ENCODE measurements around the gene SCML1.

Gene SCML1

GRCh38 chrX:17713288-17713687 is 24.0 kb upstream of the SCML1 start:
- Histone ChIP-seq H3K4me1 (ENCODE audit: control insufficient read depth, insufficient read depth, low read length) (peaks cover 8% of the 10 kb centered on the region), H3K9ac (ENCODE audit: low read length) (no peak overlapping the region)

GRCh38 chrX:17718649-17719165 is 18.6 kb upstream of the SCML1 start:
- H3K9ac ChIP-seq (ENCODE audit: low read length): no peak overlapping the region

More at GRCh38 chrX:17713288-17713687, 24.0 kb upstream of the SCML1 start:
- H3K9me3 ChIP-seq (ENCODE audit: control insufficient read depth, low read length): no peaks in the 10 kb centered on the region
- H3K4me3 ChIP-seq (ENCODE audit: low read length): no peak overlapping the region
- DNase-seq (ENCODE audit: low read depth): no peak
- no peaks in the 10 kb centered on the region for H3K27me3 ChIP-seq (replicated peaks; ENCODE audit: control insufficient read depth, insufficient read depth, low read length)
- H3K36me3 ChIP-seq (ENCODE audit: control insufficient read depth, insufficient read depth, low read length, severe bottlenecking): no peaks in the 10 kb centered on the region

GRCh38 chrX:17719711-17720110 is 17.6 kb upstream of the SCML1 start:
- DNase-seq (ENCODE audit: low read depth): no peak
- no peaks in the 10 kb centered on the region for H3K36me3 ChIP-seq (ENCODE audit: control insufficient read depth, insufficient read depth, low read length, severe bottlenecking)
- H3K9ac ChIP-seq (ENCODE audit: low read length): no peak overlapping the region
- no peaks in the 10 kb centered on the region for H3K9me3 ChIP-seq (ENCODE audit: control insufficient read depth, low read length)
- H3K4me1 ChIP-seq (ENCODE audit: control insufficient read depth, insufficient read depth, low read length): no peaks in the 10 kb centered on the region
- H3K27me3 ChIP-seq (replicated peaks; ENCODE audit: control insufficient read depth, insufficient read depth, low read length): no peaks in the 10 kb centered on the region
- no peak overlapping the region for H3K4me3 ChIP-seq (ENCODE audit: low read length)

More at GRCh38 chrX:17718649-17719165, 18.6 kb upstream of the SCML1 start:
- Histone ChIP-seq H3K9me3 (ENCODE audit: control insufficient read depth, low read length) (no peaks in the 10 kb centered on the region), H3K27me3 (replicated peaks; ENCODE audit: control insufficient read depth, insufficient read depth, low read length) (no peaks in the 10 kb centered on the region), H3K36me3 (ENCODE audit: control insufficient read depth, insufficient read depth, low read length, severe bottlenecking) (no peaks in the 10 kb centered on the region), H3K4me1 (ENCODE audit: control insufficient read depth, insufficient read depth, low read length) (no peaks in the 10 kb centered on the region), H3K4me3 (ENCODE audit: low read length) (no peak overlapping the region)
- no peak for DNase-seq (ENCODE audit: low read depth)

- Histone ChIP-seq H3K9me3 (ENCODE audit: control insufficient read depth, low read length) (no peaks in the 10 kb centered on the region), H3K4me3 (ENCODE audit: low read length) (no peak overlapping the region), H3K27me3 (replicated peaks; ENCODE audit: control insufficient read depth, insufficient read depth, low read length) (peaks cover 6% of the 10 kb centered on the region)
These were observed 15.6 kb upstream of the SCML1 start for GRCh38 chrX:17721715-17722114.

GRCh38 chrX:17725181-17725580 is 12.1 kb upstream of the SCML1 start:
- Histone ChIP-seq H3K9ac (ENCODE audit: low read length) (no peak overlapping the region), H3K4me1 (ENCODE audit: control insufficient read depth, insufficient read depth, low read length) (no peaks in the 10 kb centered on the region), H3K27me3 (replicated peaks; ENCODE audit: control insufficient read depth, insufficient read depth, low read length) (peaks cover 6% of the 10 kb centered on the region), H3K9me3 (ENCODE audit: control insufficient read depth, low read length) (no peaks in the 10 kb centered on the region), H3K4me3 (ENCODE audit: low read length) (no peak overlapping the region), H3K36me3 (ENCODE audit: control insufficient read depth, insufficient read depth, low read length, severe bottlenecking) (peaks cover 16% of the 10 kb centered on the region)
- no peak for DNase-seq (ENCODE audit: low read depth)

More at GRCh38 chrX:17721715-17722114, 15.6 kb upstream of the SCML1 start:
- Histone ChIP-seq H3K36me3 (ENCODE audit: control insufficient read depth, insufficient read depth, low read length, severe bottlenecking) (peaks cover 8% of the 10 kb centered on the region), H3K4me1 (ENCODE audit: control insufficient read depth, insufficient read depth, low read length) (no peaks in the 10 kb centered on the region), H3K9ac (ENCODE audit: low read length) (no peak overlapping the region)
- no peak for DNase-seq (ENCODE audit: low read depth)

GRCh38 chrX:17732138-17732783 is 5.0 kb upstream of the SCML1 start:
- H3K9me3 ChIP-seq (ENCODE audit: control insufficient read depth, low read length): no peaks in the 10 kb centered on the region
- no peaks in the 10 kb centered on the region for H3K27me3 ChIP-seq (replicated peaks; ENCODE audit: control insufficient read depth, insufficient read depth, low read length)
- no peak overlapping the region for H3K9ac ChIP-seq (ENCODE audit: low read length)
- H3K36me3 ChIP-seq (ENCODE audit: control insufficient read depth, insufficient read depth, low read length, severe bottlenecking): peaks cover 10% of the 10 kb centered on the region
- no peak overlapping the region for H3K4me3 ChIP-seq (ENCODE audit: low read length)
- H3K4me1 ChIP-seq (ENCODE audit: control insufficient read depth, insufficient read depth, low read length): no peaks in the 10 kb centered on the region
- peak; percentile 61 for DNase-seq (ENCODE audit: low read depth)

- peak overlapping the region; percentile 68 for H3K4me3 ChIP-seq (ENCODE audit: low read length)
- no peak overlapping the region for H3K9ac ChIP-seq (ENCODE audit: low read length)
- peaks cover 3% of the 10 kb centered on the region for H3K36me3 ChIP-seq (ENCODE audit: control insufficient read depth, insufficient read depth, low read length, severe bottlenecking)
- no peaks in the 10 kb centered on the region for H3K27me3 ChIP-seq (replicated peaks; ENCODE audit: control insufficient read depth, insufficient read depth, low read length)
- no peak for DNase-seq (ENCODE audit: low read depth)
- H3K4me1 ChIP-seq (ENCODE audit: control insufficient read depth, insufficient read depth, low read length): no peaks in the 10 kb centered on the region
- H3K9me3 ChIP-seq (ENCODE audit: control insufficient read depth, low read length): no peaks in the 10 kb centered on the region
These were observed 1.9 kb upstream of the SCML1 start for GRCh38 chrX:17735406-17735805.

GRCh38 chrX:17736478-17736855 is 826 bp upstream of the SCML1 start:
- Histone ChIP-seq H3K4me3 (ENCODE audit: low read length) (peak overlapping the region; percentile 68), H3K36me3 (ENCODE audit: control insufficient read depth, insufficient read depth, low read length, severe bottlenecking) (peaks cover 2% of the 10 kb centered on the region), H3K4me1 (ENCODE audit: control insufficient read depth, insufficient read depth, low read length) (no peaks in the 10 kb centered on the region), H3K27me3 (replicated peaks; ENCODE audit: control insufficient read depth, insufficient read depth, low read length) (no peaks in the 10 kb centered on the region), H3K9ac (ENCODE audit: low read length) (peak overlapping the region; percentile 54), H3K9me3 (ENCODE audit: control insufficient read depth, low read length) (no peaks in the 10 kb centered on the region)
- no peak for DNase-seq (ENCODE audit: low read depth)

GRCh38 chrX:17737710-17737985 is 355 bp downstream of the SCML1 start:
- no peaks in the 10 kb centered on the region for H3K9me3 ChIP-seq (ENCODE audit: control insufficient read depth, low read length)
- H3K36me3 ChIP-seq (ENCODE audit: control insufficient read depth, insufficient read depth, low read length, severe bottlenecking): no peaks in the 10 kb centered on the region
- no peaks in the 10 kb centered on the region for H3K27me3 ChIP-seq (replicated peaks; ENCODE audit: control insufficient read depth, insufficient read depth, low read length)
- no peaks in the 10 kb centered on the region for H3K4me1 ChIP-seq (ENCODE audit: control insufficient read depth, insufficient read depth, low read length)
- peak overlapping the region; percentile 88 for H3K9ac ChIP-seq (ENCODE audit: low read length)
- H3K4me3 ChIP-seq (ENCODE audit: low read length): peak overlapping the region; percentile 84
- DNase-seq (ENCODE audit: low read depth): no peak

- Histone ChIP-seq H3K9ac (ENCODE audit: low read length) (peak overlapping the region; percentile 88), H3K4me3 (ENCODE audit: low read length) (peak overlapping the region; percentile 84), H3K36me3 (ENCODE audit: control insufficient read depth, insufficient read depth, low read length, severe bottlenecking) (no peaks in the 10 kb centered on the region), H3K9me3 (ENCODE audit: control insufficient read depth, low read length) (no peaks in the 10 kb centered on the region), H3K4me1 (ENCODE audit: control insufficient read depth, insufficient read depth, low read length) (no peaks in the 10 kb centered on the region), H3K27me3 (replicated peaks; ENCODE audit: control insufficient read depth, insufficient read depth, low read length) (no peaks in the 10 kb centered on the region)
- peak; percentile 53 for DNase-seq (ENCODE audit: low read depth)
These were observed 857 bp downstream of the SCML1 start for GRCh38 chrX:17737986-17738713.

GRCh38 chrX:17738737-17739535 is 1.6 kb downstream of the SCML1 start:
- no peaks in the 10 kb centered on the region for H3K9me3 ChIP-seq (ENCODE audit: control insufficient read depth, low read length)
- peak overlapping the region; percentile 88 for H3K9ac ChIP-seq (ENCODE audit: low read length)
- H3K27me3 ChIP-seq (replicated peaks; ENCODE audit: control insufficient read depth, insufficient read depth, low read length): no peaks in the 10 kb centered on the region
- no peaks in the 10 kb centered on the region for H3K36me3 ChIP-seq (ENCODE audit: control insufficient read depth, insufficient read depth, low read length, severe bottlenecking)
- no peaks in the 10 kb centered on the region for H3K4me1 ChIP-seq (ENCODE audit: control insufficient read depth, insufficient read depth, low read length)
- H3K4me3 ChIP-seq (ENCODE audit: low read length): peak overlapping the region; percentile 84
- DNase-seq (ENCODE audit: low read depth): peak; percentile 15
